Smooth muscle cell of the brain vasculature (primary cell): ENCODE measurements around the gene FEN1.

Source experiments
- DNase-seq: peaks from one replicate; pipeline ENCODE4 v3.0.0-alpha.2; 2012; ENCODE audit warnings: low read depth, low spot score

FEN1 gene

GRCh38 chr11:61756452-61757212 lies 36.1 kb upstream of the FEN1 start:
- DNase-seq, result no peak

- DNase-seq, result no peak
These were observed 35.4 kb upstream of the FEN1 start for GRCh38 chr11:61757213-61757862.

- DNase-seq, result no peak
These were observed 31.8 kb upstream of the FEN1 start for GRCh38 chr11:61760946-61761345.

GRCh38 chr11:61761440-61762222 lies 31.1 kb upstream of the FEN1 start:
- DNase-seq, result no peak

GRCh38 chr11:61762223-61762615 lies 30.5 kb upstream of the FEN1 start:
- no peak for DNase-seq

GRCh38 chr11:61762798-61763197 lies 29.9 kb upstream of the FEN1 start:
- DNase-seq, result no peak

- no peak for DNase-seq
These were observed 28.6 kb upstream of the FEN1 start for GRCh38 chr11:61763930-61764605.

- no peak for DNase-seq
These were observed 28.0 kb upstream of the FEN1 start for GRCh38 chr11:61764606-61765260.

GRCh38 chr11:61765550-61766253 lies 27.0 kb upstream of the FEN1 start:
- DNase-seq, result no peak

- DNase-seq, result no peak
These were observed 26.3 kb upstream of the FEN1 start for GRCh38 chr11:61766353-61766841.

- DNase-seq, result no peak
These were observed 24.2 kb upstream of the FEN1 start for GRCh38 chr11:61768376-61769076.

- no peak for DNase-seq
These were observed 23.4 kb upstream of the FEN1 start for GRCh38 chr11:61769169-61769920.

- no peak for DNase-seq
These were observed 22.6 kb upstream of the FEN1 start for GRCh38 chr11:61769946-61770683.

- no peak for DNase-seq
These were observed 21.4 kb upstream of the FEN1 start for GRCh38 chr11:61771195-61771894.

- DNase-seq, result no peak
These were observed 20.7 kb upstream of the FEN1 start for GRCh38 chr11:61771985-61772455.

- DNase-seq, result no peak
These were observed 19.4 kb upstream of the FEN1 start for GRCh38 chr11:61773356-61773755.

GRCh38 chr11:61773809-61774208 lies 18.9 kb upstream of the FEN1 start:
- no peak for DNase-seq

- DNase-seq, result no peak
These were observed 18.3 kb upstream of the FEN1 start for GRCh38 chr11:61774411-61774810.
